Measurements from ENCODE around the gene GRIK4.

GRIK4 gene

DNA sequence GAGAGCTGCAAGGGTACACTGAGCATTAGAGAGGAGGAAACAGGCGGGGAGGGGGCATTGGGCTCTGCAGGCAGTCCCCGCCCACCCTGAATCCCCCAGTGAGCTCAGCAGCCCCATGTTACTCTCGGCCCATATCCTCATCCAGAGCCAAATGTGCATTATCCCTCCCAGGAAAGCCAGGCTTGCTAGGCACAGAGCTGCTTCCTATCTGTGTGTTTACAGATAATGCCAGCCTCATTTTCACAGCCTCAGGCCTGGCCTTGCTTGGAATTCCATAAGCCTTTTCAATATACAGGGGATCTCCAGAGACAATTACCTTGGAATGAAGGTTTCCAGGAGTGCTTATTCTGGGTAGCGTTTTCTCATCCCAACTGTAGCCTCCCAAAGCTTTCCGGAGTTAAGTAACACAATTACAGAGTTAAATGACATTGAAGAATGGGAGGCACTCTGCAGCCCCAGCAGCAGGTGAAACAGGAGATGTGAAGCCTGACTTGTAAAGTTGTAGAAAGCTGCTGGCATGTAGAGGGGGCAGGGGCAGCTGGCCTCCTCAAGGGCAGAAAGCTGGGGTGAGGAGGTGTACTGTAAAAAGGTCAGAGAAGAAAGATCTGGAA, 420.9 kb downstream of the GRIK4 start:
- no peak overlapping the region for H3K4me3 ChIP-seq (ENCODE audit: low read depth, low read length)
- DNase-seq (ENCODE audit: low read depth) = no peak

DNA sequence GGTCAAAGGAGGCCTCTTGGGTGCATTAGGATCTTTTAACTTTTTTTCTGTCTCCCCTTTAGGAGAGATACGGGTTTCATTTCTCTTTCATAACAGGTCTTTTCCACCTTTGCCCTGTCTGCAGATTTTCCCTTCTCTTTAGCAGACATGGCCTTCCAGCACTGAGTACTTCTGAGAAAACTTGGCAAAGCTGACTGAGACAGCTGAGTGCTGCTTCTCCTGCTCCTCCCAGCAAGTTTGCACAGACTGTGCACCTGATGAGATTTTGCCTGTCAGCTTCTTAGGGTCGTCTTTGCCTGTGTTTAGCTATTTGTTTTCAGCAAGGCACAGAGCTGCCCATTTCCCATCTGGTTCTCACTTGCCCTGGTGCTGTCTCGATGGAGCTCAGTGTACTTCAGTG, 424.8 kb downstream of the GRIK4 start:
- no peak for DNase-seq (ENCODE audit: low read depth)
- H3K4me3 ChIP-seq (ENCODE audit: low read depth, low read length) = no peak overlapping the region

DNA sequence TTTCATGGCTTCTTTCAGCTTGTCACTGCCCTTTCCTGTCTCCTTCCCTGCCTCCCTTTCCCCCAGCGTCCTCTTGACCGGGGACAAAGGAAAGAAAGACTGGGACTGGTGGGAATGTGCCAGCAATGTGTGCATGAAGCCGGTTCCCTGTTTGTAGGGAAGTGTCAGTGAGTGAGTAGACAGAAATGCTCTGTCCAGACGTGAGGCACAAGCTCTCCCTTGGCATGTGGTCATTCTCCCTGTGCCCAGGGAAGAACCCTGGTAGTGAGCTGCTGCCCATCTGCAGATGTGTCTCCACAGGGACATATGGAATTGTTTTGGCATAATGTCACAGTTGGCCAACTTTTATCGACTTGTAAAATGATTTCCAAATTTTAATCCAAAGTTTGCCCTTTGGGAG, 426.0 kb downstream of the GRIK4 start:
- H3K4me3 ChIP-seq (ENCODE audit: low read depth, low read length) = no peak overlapping the region
- DNase-seq (ENCODE audit: low read depth) = no peak

DNA sequence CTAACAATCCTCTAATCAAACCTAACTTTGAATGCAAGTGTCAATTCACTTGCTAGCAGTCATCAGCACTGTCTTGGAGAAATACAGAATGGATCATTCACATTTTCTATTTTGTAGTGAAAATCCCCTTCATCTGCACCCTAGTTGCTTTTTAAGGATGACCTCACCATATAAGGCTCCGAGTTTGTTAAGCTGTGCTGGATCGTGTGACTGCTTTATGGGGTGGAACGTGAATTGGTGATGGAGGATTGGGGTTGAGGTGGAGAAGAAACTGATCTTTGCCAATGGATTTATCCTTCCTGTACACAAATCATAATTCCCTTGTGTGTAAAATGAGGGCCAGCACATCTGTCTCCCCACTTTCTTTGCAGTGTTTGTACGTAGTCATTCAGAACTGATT, 426.7 kb downstream of the GRIK4 start:
- DNase-seq (ENCODE audit: low read depth) = no peak
- H3K4me3 ChIP-seq (ENCODE audit: low read depth, low read length) = no peak overlapping the region

DNA sequence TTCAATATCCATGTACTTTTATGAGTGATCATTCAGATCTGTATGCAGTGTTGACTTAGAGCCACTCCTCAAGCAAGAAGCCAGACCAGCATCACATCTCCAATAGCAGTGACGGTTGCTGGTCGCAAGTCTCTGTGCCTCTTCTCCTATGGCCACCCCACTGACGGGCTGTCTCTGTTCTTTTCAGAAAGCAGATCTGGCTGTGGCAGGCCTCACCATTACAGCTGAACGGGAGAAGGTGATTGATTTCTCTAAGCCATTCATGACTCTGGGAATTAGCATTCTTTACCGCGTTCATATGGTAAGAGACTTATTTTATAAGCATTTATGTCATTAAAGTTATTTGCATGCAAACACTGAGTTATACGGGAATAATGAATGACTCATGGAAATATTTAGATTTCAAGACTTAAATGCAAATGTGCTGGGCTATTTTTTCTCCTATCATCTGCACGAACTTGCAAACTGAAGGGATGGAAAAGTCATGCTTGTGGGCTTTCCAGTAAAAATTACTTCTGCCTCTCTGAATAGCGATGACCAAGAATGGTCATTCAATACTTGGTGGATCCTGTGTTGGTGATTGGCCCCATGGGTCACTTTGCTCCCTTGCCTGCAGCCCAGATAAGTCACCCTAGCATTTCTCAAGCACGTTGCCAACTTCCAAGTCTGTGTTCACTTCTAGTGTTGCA, 428.8 kb downstream of the GRIK4 start:
- no peak overlapping the region for H3K4me3 ChIP-seq (ENCODE audit: low read depth, low read length)
- no peak for DNase-seq (ENCODE audit: low read depth)

DNA sequence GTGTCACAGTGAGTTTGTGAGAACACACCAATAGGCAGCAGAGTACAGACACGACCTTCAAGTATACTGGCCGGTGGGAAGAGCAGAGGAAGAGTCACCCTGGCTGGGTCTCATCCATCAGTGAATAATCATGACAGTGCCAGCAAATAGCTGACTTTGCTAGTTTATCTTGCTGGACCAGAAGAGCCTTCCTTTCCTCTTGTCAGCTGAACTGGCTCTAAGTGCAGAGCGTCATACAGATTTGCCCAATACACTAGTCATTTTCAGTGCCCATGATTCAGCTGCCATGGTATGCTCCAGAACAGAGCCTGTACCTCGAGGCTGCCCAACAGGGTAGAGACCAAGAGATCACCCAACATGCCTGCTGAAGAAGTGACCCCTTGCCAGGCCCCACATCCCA, 429.5 kb downstream of the GRIK4 start:
- no peak overlapping the region for H3K4me3 ChIP-seq (ENCODE audit: low read depth, low read length)
- DNase-seq (ENCODE audit: low read depth) = no peak

DNA sequence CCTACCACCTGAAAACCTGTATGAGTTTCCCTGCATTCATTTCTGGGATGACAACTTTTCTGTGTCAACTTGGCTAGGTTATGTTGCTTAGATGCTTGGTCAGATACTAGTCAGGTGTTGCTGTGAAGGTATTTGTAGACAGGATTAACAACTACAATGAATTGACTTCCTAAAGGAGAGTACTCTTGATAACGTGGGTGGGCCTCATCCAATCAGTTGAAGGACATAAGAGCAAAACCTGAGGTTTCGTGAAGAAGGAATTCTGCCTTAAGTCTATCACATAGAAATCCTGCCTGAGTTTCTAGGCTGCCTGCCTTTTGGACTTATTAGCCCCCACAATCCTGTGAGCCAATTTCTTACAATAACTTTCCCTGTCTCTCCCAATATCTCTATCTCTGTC, 431.2 kb downstream of the GRIK4 start:
- H3K4me3 ChIP-seq (ENCODE audit: low read depth, low read length) = no peak overlapping the region
- no peak for DNase-seq (ENCODE audit: low read depth)

DNA sequence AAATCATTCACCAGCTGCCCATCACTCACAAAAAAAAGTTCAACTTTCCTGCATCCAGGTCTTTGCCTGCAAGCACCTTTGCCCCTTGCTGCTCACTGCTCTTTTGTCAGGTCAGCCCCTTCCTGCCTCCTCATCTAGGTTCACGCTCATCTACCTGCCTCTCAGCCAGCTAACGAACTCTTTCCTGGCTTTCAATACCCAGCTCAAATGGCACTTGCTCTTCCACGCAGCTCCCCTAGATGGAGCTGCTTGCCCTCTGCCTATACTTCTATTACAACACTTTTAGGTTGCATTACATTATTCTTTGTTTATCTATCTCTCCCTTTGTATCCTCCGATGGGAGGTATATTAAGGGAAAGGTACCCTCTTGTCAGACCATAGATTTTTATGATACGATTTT, 433.5 kb downstream of the GRIK4 start:
- DNase-seq (ENCODE audit: low read depth) = no peak
- H3K4me3 ChIP-seq (ENCODE audit: low read depth, low read length) = no peak overlapping the region

DNA sequence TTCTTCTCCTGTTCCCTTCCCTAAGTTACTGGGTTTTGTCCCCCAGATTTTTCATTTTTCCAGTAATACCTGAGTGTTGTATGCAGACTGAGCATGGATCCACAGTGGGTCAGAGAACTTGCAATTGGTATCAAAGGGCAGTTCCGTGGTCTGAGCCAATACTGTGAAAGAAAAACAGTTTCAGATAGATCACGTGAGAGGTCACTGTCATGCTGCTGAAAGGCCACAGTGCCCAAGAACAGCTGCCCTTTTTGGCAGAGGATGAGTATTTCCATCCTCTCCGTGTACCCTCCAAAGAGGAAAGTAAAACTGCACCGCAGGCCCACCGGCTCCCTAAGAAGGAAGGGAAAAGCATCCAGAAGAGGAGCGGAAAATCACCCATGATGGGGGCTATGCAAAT, 439.3 kb downstream of the GRIK4 start:
- no peak for DNase-seq (ENCODE audit: low read depth)

DNA sequence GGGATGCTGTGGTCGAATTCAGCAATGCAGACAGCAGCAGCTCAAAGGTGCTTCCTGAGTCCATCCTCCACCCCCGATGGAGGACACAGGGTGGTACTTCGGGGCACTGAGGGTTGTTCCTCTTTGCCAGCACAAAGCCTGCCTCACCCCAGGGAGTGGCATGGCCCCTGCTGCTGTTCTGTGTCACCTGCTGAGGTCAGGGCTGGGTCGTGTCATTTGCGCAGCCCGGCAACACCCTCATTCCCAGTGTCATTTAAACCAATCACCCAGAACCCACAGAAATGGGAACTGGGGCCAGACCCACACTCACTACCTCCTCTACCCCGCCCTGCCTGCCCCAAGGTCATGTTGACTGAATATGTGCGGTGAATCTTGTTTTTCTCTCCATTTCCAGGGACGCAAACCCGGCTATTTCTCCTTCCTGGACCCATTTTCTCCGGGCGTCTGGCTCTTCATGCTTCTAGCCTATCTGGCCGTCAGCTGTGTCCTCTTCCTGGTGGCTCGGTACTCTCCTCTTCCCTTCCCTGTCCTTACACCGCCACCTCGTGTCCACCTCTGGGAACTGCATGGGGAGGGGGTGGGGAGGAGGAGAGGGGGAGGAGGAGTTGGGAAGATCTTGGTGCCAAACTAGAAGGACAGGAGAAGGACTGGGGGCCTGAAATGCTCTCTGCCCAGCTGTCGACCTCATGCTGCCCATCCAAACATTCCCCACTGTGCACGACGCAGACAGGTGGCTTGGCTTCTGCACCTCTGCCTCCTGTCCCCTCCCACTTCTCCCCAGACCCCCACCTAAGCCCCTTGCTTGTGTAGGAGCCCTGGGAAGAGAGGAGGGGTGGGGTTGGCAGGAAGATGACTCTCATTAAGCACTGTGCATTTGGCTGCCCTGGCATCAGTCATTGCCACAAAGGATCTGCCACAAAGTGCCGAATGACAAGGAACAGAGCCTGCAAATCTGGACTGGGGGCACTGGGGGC, 441.2 kb downstream of the GRIK4 start:
- peak; percentile 13 for DNase-seq (ENCODE audit: low read depth)
- H3K4me3 ChIP-seq (ENCODE audit: low read depth, low read length) = no peak overlapping the region

More for the DNA sequence above, 439.3 kb downstream of the GRIK4 start:
- no peak overlapping the region for H3K4me3 ChIP-seq (ENCODE audit: low read depth, low read length)

DNA sequence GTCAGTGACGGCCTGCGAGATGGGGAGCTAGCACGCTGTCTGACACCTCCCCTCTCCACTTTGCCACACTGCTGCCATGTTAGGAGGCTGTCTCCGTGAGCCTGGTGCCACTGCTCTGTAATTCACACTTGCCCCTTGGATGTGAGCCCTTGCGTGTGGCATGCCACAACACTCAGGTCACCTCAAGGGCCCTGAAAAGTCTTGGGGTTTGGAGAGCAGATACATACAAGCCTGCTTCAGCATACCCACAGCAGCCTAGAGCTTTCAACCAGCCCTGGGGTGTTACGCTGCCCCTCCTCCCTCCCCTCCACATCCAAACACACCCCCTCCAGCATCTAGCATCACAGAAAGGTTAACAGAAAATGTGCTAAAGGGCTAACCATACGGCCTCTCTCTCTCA, 442.8 kb downstream of the GRIK4 start:
- no peak overlapping the region for H3K4me3 ChIP-seq (ENCODE audit: low read depth, low read length)
- no peak for DNase-seq (ENCODE audit: low read depth)

DNA sequence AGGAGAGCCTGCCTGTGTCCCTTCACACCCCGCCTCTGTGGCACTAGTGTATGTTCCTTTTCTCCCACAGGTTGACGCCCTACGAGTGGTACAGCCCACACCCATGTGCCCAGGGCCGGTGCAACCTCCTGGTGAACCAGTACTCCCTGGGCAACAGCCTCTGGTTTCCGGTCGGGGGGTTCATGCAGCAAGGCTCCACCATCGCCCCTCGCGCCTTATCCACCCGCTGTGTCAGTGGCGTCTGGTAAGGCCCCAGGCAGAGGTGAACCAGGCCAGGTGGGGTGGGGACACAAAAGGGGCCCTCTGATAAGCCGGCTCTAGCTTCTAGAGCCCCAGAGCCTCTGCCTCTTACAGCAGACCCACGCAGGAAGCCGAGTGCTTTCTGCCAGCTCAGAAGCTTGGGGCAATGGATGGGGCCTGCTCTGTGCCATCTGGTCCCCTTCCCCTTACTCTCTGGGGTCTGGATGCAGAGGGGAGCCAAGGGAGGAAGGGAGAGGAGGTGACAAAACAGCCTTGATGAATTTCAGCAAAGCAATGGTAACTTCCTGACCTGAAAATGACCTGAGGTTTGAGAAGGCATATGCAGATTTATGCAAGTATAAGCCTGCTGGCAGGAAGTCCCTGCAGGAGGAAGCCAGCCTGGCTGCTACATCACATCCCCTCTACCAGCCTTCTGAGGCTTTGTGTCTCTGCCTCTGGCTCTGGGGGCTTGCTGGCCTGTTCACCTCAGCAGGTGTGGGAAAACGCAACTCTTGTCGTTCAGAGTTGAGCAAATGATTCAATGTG, 445.4 kb downstream of the GRIK4 start:
- DNase-seq (ENCODE audit: low read depth) = no peak

DNA sequence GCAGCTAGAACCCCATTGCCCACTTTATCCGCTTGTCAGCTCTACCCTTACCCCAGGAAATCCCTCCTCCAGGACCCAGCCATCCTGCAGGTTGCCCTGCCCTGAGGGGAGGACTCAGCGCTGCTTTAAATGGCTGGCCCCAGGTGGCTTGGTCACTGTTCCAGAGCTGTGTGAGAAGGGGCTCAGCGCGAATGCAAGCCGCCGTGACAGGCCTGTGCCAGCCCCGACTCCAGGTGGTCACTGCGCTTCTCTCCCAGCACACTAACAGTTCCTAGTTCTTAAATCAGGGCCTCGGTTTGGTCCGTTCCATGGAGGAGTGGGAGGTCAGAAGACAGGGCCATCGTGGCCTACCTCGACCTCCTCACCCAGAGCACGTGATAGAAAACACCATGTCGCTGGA, 446.6 kb downstream of the GRIK4 start:
- H3K4me3 ChIP-seq (ENCODE audit: low read depth, low read length) = no peak overlapping the region
- DNase-seq (ENCODE audit: low read depth) = no peak

More for the DNA sequence above, 445.4 kb downstream of the GRIK4 start:
- H3K4me3 ChIP-seq (ENCODE audit: low read depth, low read length) = no peak overlapping the region

DNA sequence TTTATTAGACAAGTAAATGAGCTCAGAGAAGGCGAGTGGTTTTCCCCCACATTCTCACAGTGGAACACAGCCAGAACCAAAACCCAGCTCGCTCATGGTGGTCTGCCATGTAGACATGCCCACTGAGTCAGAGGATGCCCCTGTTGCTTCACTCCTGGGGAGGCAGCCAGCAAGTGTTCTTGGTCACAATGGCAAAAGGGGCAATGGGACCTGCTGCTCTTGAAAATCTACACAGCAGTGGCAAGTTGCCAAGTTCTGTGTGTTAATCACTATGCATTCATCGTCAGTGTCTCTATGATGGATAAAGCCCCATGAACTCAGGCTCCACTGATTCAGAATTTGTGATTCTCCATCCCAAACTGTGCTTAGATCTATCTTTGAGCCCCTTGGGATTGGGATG, 447.6 kb downstream of the GRIK4 start:
- no peak overlapping the region for H3K4me3 ChIP-seq (ENCODE audit: low read depth, low read length)
- DNase-seq (ENCODE audit: low read depth) = no peak

DNA sequence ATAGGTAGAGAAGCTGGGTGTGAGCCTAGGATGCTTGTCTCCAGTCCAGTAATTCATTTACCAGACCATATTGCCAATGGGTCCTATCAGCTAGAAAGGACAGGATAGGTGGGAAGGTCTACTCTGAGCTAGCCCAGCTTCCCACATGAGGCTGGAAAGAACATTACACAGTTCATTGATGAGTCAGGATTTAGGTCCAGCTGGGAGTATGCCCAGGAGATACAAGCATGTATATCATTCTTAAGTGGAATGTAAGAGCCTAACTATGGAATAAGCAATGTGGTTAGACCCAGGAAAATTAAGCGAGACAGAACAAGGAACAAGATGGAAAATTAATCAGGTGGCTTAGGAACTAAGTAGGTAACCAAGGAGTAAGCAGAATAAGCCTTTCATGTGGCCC, 453.3 kb downstream of the GRIK4 start:
- no peak for DNase-seq (ENCODE audit: low read depth)
- H3K4me3 ChIP-seq (ENCODE audit: low read depth, low read length) = no peak overlapping the region

DNA sequence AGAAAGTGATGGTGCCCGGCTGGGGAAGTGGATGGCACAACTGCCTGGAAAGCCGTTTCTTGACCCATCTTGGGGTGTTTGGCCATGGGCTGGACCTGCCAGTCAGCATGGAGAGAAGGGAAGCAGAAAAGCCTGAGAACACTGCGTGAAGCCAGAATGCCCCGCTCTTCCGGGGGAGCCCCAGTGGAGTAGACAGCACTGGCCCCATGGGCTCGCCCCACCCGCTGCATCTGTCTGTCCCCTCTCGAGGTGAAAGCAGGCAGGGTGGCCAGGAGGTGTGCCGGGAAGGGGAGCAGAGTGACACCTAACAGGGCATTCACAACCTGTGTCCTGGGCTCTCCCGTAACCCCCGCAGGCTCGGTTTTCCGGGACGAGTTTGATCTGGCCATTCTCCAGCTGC, 455.3 kb downstream of the GRIK4 start:
- DNase-seq (ENCODE audit: low read depth) = no peak
- no peak overlapping the region for H3K4me3 ChIP-seq (ENCODE audit: low read depth, low read length)

DNA sequence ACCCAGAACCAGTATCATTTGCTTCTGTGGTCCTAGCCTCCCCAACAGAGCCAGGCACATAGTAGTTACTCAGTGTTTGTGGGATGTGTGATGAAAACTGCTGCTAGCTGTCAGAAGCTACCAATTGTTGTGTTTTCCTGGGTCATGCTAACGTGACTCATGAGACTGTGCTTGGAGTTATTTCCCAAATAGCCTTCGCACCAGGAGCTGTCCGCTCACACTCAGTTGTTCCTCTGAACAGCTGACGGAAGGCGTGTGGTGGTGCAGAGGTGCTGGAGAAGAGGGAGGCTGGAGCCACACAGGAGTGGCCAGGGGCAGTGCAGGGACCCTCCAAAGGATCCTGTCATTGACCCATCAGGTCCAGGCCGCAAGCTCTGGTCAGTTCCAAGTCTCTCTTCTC, 458.4 kb downstream of the GRIK4 start:
- DNase-seq (ENCODE audit: low read depth) = no peak
- H3K4me3 ChIP-seq (ENCODE audit: low read depth, low read length) = no peak overlapping the region

DNA sequence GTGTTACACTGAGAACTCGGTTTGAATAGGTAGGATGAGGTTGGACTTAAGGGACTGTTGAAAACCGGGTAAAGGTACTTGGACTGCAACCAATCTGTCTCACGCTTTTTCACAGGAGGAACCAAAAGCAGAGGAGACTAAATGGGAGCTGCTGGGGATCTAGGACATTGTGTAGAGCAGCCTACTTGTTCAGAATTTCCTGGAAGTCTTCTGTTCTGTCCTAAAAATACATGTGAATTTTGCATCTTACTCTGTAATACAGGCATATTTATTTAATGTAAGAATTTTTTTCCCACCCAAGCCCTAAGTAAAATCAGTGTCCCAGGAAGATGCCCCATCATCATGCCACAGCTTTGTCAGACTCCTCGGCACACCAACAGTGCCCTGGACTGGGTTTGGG, 460.3 kb downstream of the GRIK4 start:
- no peak overlapping the region for H3K4me3 ChIP-seq (ENCODE audit: low read depth, low read length)
- no peak for DNase-seq (ENCODE audit: low read depth)

DNA sequence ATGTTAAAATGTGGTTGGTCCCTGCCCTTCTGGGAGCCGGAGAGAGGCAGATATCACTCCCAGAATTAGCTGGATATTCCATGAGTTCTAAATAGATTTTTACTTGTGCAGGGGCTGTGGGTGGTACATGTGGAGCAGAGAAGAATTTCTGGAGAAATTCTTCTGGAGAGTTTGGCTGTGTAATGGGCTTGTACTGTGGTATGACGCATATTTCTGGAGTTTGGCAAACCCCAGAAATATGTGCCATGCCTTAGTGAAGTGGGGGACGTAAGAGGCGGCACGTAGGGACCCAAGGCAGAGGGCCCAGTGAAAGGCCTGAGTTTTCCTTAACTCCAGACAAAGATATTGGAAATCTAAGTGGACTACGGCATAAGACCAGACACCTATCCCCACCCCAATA, 461.1 kb downstream of the GRIK4 start:
- no peak for DNase-seq (ENCODE audit: low read depth)
- H3K4me3 ChIP-seq (ENCODE audit: low read depth, low read length) = no peak overlapping the region

DNA sequence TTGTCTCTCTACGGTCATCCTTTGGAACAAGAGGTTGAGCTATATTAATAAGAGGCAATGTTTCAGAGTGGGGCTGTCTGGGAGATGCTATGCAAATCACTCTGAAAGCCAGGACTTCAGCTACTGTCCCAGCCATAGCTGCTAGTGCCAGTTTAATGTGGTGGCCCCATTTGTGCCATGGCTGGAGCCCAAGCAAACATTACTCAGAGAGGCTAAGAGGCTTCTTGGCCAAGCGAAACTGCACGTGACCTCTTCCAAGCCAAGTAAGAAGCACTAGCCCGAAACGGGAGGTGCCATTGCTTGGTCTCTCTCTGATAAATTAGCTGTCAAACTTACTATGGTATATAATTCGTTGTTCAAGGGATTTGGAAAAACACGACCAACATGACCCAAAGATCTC, 462.0 kb downstream of the GRIK4 start:
- no peak overlapping the region for H3K4me3 ChIP-seq (ENCODE audit: low read depth, low read length)
- DNase-seq (ENCODE audit: low read depth) = no peak

Measured in skeletal muscle cell (primary cell).